Measurements from ENCODE around the gene CORO7. TPM values are rescaled to one million over a fixed set of nuclear protein-coding genes. Genes with fewer than 3 reads are reported as not detected.

CORO7 gene
- total RNA-seq, 4 donors from 2014 or later = 46.8 to 330 (median 58.1) TPM

DNA sequence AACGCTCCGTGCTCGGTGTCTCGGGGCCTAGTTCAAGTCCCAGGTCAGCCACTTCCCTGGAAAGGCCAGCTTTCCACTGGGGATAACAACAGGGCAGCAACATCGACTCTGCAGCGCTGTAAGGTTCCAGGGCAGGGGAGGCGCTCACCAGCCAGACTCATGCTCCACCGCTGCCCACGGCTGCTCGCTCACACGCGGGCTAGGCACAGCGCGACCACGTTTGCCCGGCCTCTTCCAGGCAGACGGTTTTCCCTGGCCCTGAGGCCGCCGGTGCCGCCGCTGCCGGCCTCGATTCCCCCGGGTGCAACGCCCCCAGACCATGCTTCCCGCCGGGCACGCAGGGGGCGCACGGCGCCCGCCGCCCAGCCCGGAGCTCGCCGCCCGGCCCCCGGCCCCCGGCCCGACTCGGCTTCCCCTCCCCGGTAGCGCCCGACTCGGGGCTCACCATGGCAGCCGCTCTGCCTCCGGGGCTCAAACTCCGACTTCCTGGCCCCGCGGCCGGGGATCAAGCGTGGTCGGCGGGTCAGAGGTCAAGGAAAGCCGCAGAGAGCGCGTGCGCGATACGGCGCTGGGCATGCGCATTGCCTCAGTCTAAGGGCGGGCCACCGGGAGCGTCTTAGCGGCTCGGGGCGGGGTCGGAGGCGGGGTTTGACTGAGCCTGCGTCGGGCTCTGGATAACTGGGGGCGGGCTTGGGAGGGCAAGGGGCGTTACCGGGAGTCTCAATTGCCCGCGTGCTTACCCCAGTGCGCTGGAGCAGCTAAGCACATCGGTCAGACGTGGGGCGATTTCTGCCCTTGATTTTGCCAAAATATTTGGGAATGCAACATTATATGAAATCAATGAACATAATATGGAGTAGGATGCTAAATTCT lies 65.4 kb downstream of the CORO7 start, which contains the start of gene PAM16:
PAM16 (minus strand) TSS at position 535 of the 873 bp plus-strand sequence; CDS start at position 448, 87 bp downstream.
- in situ Hi-C loops (cut with MboI; ENCODE audit: low pct_ligation_motif_present in 1 of 4, low pct_unique_long_range_greater_than_20kb in 1 of 4, low sequenced_read_pairs in 3 of 4) (loop anchor here in 2 of 4 donors (10.0 kb wide), 2 partner anchors 54 to 64 kb away; partner anchors contain the start of gene CORO7 (in 1 of the 2)), intact Hi-C loops (cut with DNase I; ENCODE audit: low total_unique reads) (loop anchor here (10.0 kb wide), 1 partner anchor 744 kb away; the partner anchor contains the start of gene EEF2KMT)

DNA sequence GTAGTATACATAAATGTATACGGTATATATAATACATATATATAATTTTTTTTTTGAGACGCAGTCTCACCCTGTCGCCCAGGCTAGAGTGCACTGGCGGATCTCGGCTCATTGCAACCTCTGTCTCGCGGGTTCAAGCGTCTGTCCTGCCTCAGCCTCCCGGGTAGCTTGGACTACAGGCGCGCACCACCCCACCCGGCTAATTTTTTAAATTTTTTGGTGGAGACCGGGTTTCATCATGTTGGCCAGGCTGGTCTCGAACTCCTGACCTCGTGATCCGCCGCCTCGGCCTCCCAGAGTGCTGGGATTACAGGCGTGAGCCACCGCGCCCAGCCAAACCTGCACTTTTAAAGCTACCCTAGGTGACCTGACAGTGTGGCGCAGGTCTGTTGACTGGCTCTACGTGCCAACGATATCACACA lies 66.0 kb downstream of the CORO7 start:
- Histone ChIP-seq H3K27ac (peak overlapping the region; percentile 87 to 94 (median 93)), H3K27me3 (no peaks in the 10 kb centered on the region), H3K4me3 (peak overlapping the region; percentile 82 to 100 (median 88)), H3K9me3 (no peaks in the 10 kb centered on the region), H3K36me3 (no peaks in the 10 kb centered on the region), H3K4me1 (peaks cover 0 to 24% (median 19%) of the 10 kb centered on the region in 4 donors)
- intact Hi-C loops (cut with DNase I; ENCODE audit: low total_unique reads) = loop anchor here (10.0 kb wide), 1 partner anchor 744 kb away; the partner anchor contains the start of gene EEF2KMT
- 31 to 78% methylated on average over 1 to 24 of the region's 24 CpGs for WGBS, 2 donors (ENCODE audit: low coverage in 1 of 2)
- in situ Hi-C loops (cut with MboI; ENCODE audit: low pct_ligation_motif_present in 1 of 4, low pct_unique_long_range_greater_than_20kb in 1 of 4, low sequenced_read_pairs in 3 of 4) = loop anchor here in 2 of 4 donors (10.0 kb wide), 2 partner anchors 54 to 64 kb away; partner anchors contain the start of gene CORO7 (in 1 of the 2)
- TF ChIP-seq, protein P1, sequence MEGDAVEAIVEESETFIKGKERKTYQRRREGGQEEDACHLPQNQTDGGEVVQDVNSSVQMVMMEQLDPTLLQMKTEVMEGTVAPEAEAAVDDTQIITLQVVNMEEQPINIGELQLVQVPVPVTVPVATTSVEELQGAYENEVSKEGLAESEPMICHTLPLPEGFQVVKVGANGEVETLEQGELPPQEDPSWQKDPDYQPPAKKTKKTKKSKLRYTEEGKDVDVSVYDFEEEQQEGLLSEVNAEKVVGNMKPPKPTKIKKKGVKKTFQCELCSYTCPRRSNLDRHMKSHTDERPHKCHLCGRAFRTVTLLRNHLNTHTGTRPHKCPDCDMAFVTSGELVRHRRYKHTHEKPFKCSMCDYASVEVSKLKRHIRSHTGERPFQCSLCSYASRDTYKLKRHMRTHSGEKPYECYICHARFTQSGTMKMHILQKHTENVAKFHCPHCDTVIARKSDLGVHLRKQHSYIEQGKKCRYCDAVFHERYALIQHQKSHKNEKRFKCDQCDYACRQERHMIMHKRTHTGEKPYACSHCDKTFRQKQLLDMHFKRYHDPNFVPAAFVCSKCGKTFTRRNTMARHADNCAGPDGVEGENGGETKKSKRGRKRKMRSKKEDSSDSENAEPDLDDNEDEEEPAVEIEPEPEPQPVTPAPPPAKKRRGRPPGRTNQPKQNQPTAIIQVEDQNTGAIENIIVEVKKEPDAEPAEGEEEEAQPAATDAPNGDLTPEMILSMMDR (IDR thresholded peaks at IDR 0.05) = no peak
- TF ChIP-seq POLR2A (IDR thresholded peaks at IDR 0.05) = no peak
- TF ChIP-seq EP300 (IDR thresholded peaks at IDR 0.05; ENCODE audit: low read depth) = no peak
- no peak for TF ChIP-seq POLR2AphosphoS5 (IDR thresholded peaks at IDR 0.05)
- DNase-seq = no peak

More for the DNA sequence above, 65.4 kb downstream of the CORO7 start, which contains the start of gene PAM16:
- no peaks in the 10 kb centered on the region for H3K27me3 ChIP-seq
- WGBS, 2 donors (ENCODE audit: low coverage in 1 of 2) = 0% methylated on average over 3 to 26 of the region's 81 CpGs
- H3K27ac ChIP-seq = peak within 1 kb of the TSS; percentile 87 to 94 (median 93)
- no peaks in the 10 kb centered on the region for H3K36me3 ChIP-seq
- H3K4me3 ChIP-seq = peak within 1 kb of the TSS; percentile 82 to 100 (median 88)
- TF ChIP-seq POLR2A (IDR thresholded peaks at IDR 0.05) (peak; percentile 49), POLR2AphosphoS5 (IDR thresholded peaks at IDR 0.05) (peak; percentile 71 to 76 (median 72))
- TF ChIP-seq, protein P1 (IDR thresholded peaks at IDR 0.05) = no peak
- H3K4me1 ChIP-seq = peaks cover 0 to 22% (median 16%) of the 10 kb centered on the region in 4 donors
- DNase-seq = peak; percentile 99
- no peaks in the 10 kb centered on the region for H3K9me3 ChIP-seq

DNA sequence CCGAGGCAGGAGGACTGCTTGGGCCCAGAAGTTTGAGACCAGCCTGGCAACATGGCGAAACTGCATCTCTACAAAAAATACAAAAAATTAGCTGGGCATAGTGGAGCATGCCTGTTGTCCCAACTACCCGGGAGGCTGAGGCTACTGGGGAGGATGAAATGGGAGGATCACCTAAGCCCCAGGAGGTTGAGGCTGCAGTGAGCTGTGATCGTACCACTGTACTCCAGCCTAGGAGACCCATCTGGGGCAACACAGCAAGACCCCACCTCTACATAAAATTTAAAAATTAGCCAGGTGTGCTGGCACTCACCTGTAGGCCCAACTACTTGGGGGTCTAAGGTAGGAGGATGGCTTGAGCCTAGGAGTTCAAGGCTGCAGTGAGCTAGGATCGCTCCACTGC lies 67.1 kb downstream of the CORO7 start:
- in situ Hi-C loops (cut with MboI; ENCODE audit: low pct_ligation_motif_present in 1 of 4, low pct_unique_long_range_greater_than_20kb in 1 of 4, low sequenced_read_pairs in 3 of 4) (loop anchor here in 1 of 4 donors (25.0 kb wide), 1 partner anchor 162 kb away; no protein-coding TSS in a partner anchor), intact Hi-C loops (cut with DNase I; ENCODE audit: low total_unique reads) (no loop called here)
- no peak for TF ChIP-seq POLR2A (IDR thresholded peaks at IDR 0.05)
- TF ChIP-seq EP300 (IDR thresholded peaks at IDR 0.05; ENCODE audit: low read depth) = no peak
- TF ChIP-seq, protein P1 (IDR thresholded peaks at IDR 0.05) = no peak
- no peak for TF ChIP-seq POLR2AphosphoS5 (IDR thresholded peaks at IDR 0.05)
- Histone ChIP-seq H3K27me3 (no peaks in the 10 kb centered on the region), H3K36me3 (no peaks in the 10 kb centered on the region), H3K4me3 (no peak overlapping the region), H3K27ac (no peak overlapping the region), H3K9me3 (no peaks in the 10 kb centered on the region), H3K4me1 (peaks cover 0 to 24% (median 19%) of the 10 kb centered on the region in 4 donors)
- DNase-seq = no peak
- 95% methylated on average over 5 of the region's 5 CpGs; no CpG with 5 or more reads in 1 of the 2 donors for WGBS, 2 donors (ENCODE audit: low coverage in 1 of 2)

Measured in transverse colon (tissue), 4 donors.